ENCODE measurements around the gene ABCB10. TPM values are rescaled to one million over a fixed set of nuclear protein-coding genes. Genes with fewer than 3 reads are reported as not detected.
"Not testable (repeated sequence)": the region's sequence is repeated elsewhere in the genome, so short reads cannot be mapped to it uniquely, and the experiment has no call there.

ABCB10 gene
- total RNA-seq, 1 experiment from 2014 or later, result 13.8 TPM

GRCh38 chr1:229478852-229479251 lies 79.7 kb downstream of the ABCB10 start:
- no peaks in the 10 kb centered on the region for H3K27me3 ChIP-seq (ENCODE audit: insufficient read depth, low read length)
- H4K91ac ChIP-seq (ENCODE audit: insufficient read length, low read depth, low read length), result no peak overlapping the region
- H2BK15ac ChIP-seq (ENCODE audit: low read depth, low read length), result no peak overlapping the region
- no peak overlapping the region for H3K18ac ChIP-seq (ENCODE audit: insufficient read length, low read depth, low read length)
- no peak overlapping the region for H3K4me3 Mint-ChIP-seq
- no peak overlapping the region for H2BK12ac ChIP-seq (ENCODE audit: insufficient read length, low read depth, low read length)
- H3K9me3 ChIP-seq (ENCODE audit: control insufficient read depth, low read depth, low read length), result no peaks in the 10 kb centered on the region
- no peak overlapping the region for H3K4me2 ChIP-seq (ENCODE audit: insufficient read depth, insufficient read length, low read length)
- no CpG with 5 or more reads among the region's 1 CpG for WGBS (ENCODE audit: extremely low coverage, insufficient read length, low lambda C conversion rate)
- H3K9me3 Mint-ChIP-seq, result no peaks in the 10 kb centered on the region
- H3K4ac ChIP-seq (ENCODE audit: low read depth, low read length), result no peak overlapping the region
- no peak overlapping the region for H3K9ac ChIP-seq (ENCODE audit: extremely low read depth, insufficient read length, low read length)
- no peak overlapping the region for H3K23ac ChIP-seq (ENCODE audit: insufficient read length, low read depth, low read length)
- no peak overlapping the region for H3K56ac ChIP-seq (ENCODE audit: insufficient read length, low read depth, low read length)
- no peak overlapping the region for H4K8ac ChIP-seq (replicated peaks; ENCODE audit: insufficient read length, low read depth, low read length)
- DNase-seq, result no peak
- H3K4me1 Mint-ChIP-seq, result 0 out of 4 replicates have a peak, but pooled peaks cover 0 to 3% of the 10 kb centered on the region in 2 experiments
- no peak overlapping the region for H3K27ac Mint-ChIP-seq
- H3K14ac ChIP-seq (ENCODE audit: insufficient read depth, low read length), result no peak overlapping the region
- no peak overlapping the region for H3T11ph ChIP-seq (ENCODE audit: low read length)
- H2AK5ac ChIP-seq (ENCODE audit: insufficient read length, low read length), result no peak overlapping the region
- H2BK5ac ChIP-seq (ENCODE audit: insufficient read length, low read length), result no peak overlapping the region
- H3K4me1 ChIP-seq (ENCODE audit: insufficient read depth, low read length), result no peaks in the 10 kb centered on the region
- H3K27me3 Mint-ChIP-seq (ENCODE audit: low read depth), result no peaks in the 10 kb centered on the region
- no peaks in the 10 kb centered on the region for H3K23me2 ChIP-seq (ENCODE audit: insufficient read length, low read depth, low read length, poor library complexity, severe bottlenecking)
- no peak overlapping the region for H3K27ac ChIP-seq (ENCODE audit: insufficient read length, low read depth, low read length)
- H3K79me1 ChIP-seq (ENCODE audit: insufficient read depth, low read depth, low read length, poor library complexity, severe bottlenecking), result peaks cover 2% of the 10 kb centered on the region
- H3K79me2 ChIP-seq (ENCODE audit: insufficient read depth, low read length), result no peaks in the 10 kb centered on the region
- peaks cover 20 to 79% (median 64%) of the 10 kb centered on the region in 3 experiments; a peak in 6 of 7 replicates for H3K36me3 Mint-ChIP-seq (ENCODE audit: insufficient read depth in 1 of 3, low read depth in 3 of 3)
- no peak overlapping the region for H4K5ac ChIP-seq (ENCODE audit: insufficient read length, low read depth, low read length)
- H4K20me1 ChIP-seq (ENCODE audit: control insufficient read depth, insufficient read depth, insufficient read length), result no peaks in the 10 kb centered on the region
- H2BK20ac ChIP-seq (ENCODE audit: low read depth, low read length, poor library complexity, severe bottlenecking), result no peak overlapping the region
- TF ChIP-seq CTCF (conservative IDR thresholded peaks at IDR 0.05), result no peak
- H2BK120ac ChIP-seq (ENCODE audit: low read depth, low read length, poor library complexity, severe bottlenecking), result no peak overlapping the region
- H2AFZ ChIP-seq (ENCODE audit: low read length), result no peak overlapping the region

- not testable (repeated sequence) for H4K91ac ChIP-seq (ENCODE audit: insufficient read length, low read depth, low read length); H3K27ac Mint-ChIP-seq; H3K4me2 ChIP-seq (ENCODE audit: insufficient read depth, insufficient read length, low read length); H3T11ph ChIP-seq (ENCODE audit: low read length); H3K9me3 ChIP-seq (ENCODE audit: control insufficient read depth, low read depth, low read length); H3K4me1 ChIP-seq (ENCODE audit: insufficient read depth, low read length); H3K23ac ChIP-seq (ENCODE audit: insufficient read length, low read depth, low read length); H3K4me3 Mint-ChIP-seq; H2BK5ac ChIP-seq (ENCODE audit: insufficient read length, low read length); H2AFZ ChIP-seq (ENCODE audit: low read length); H3K9me3 Mint-ChIP-seq; H2AK5ac ChIP-seq (ENCODE audit: insufficient read length, low read length); H2BK120ac ChIP-seq (ENCODE audit: low read depth, low read length, poor library complexity, severe bottlenecking); H3K18ac ChIP-seq (ENCODE audit: insufficient read length, low read depth, low read length); H3K27me3 ChIP-seq (ENCODE audit: insufficient read depth, low read length); H4K5ac ChIP-seq (ENCODE audit: insufficient read length, low read depth, low read length); H4K20me1 ChIP-seq (ENCODE audit: control insufficient read depth, insufficient read depth, insufficient read length); H4K8ac ChIP-seq (replicated peaks; ENCODE audit: insufficient read length, low read depth, low read length); H3K23me2 ChIP-seq (ENCODE audit: insufficient read length, low read depth, low read length, poor library complexity, severe bottlenecking); H3K14ac ChIP-seq (ENCODE audit: insufficient read depth, low read length); H3K4me1 Mint-ChIP-seq; H3K27me3 Mint-ChIP-seq (ENCODE audit: low read depth); H3K56ac ChIP-seq (ENCODE audit: insufficient read length, low read depth, low read length); H3K27ac ChIP-seq (ENCODE audit: insufficient read length, low read depth, low read length); H3K79me1 ChIP-seq (ENCODE audit: insufficient read depth, low read depth, low read length, poor library complexity, severe bottlenecking); H3K79me2 ChIP-seq (ENCODE audit: insufficient read depth, low read length); H3K9ac ChIP-seq (ENCODE audit: extremely low read depth, insufficient read length, low read length); H2BK12ac ChIP-seq (ENCODE audit: insufficient read length, low read depth, low read length); H2BK15ac ChIP-seq (ENCODE audit: low read depth, low read length); DNase-seq; H3K4ac ChIP-seq (ENCODE audit: low read depth, low read length); H2BK20ac ChIP-seq (ENCODE audit: low read depth, low read length, poor library complexity, severe bottlenecking)
- H3K36me3 Mint-ChIP-seq (ENCODE audit: insufficient read depth in 1 of 3, low read depth in 3 of 3), result peaks cover 18 to 71% (median 55%) of the 10 kb centered on the region in 3 experiments; a peak in 6 of 7 replicates
- no CpG with 5 or more reads among the region's 13 CpGs for WGBS (ENCODE audit: extremely low coverage, insufficient read length, low lambda C conversion rate)
Observed at GRCh38 chr1:229475859-229476258, 82.6 kb downstream of the ABCB10 start.

Measured in H9 (cell line).